ENCODE results near the gene OTOP3.

The OTOP3 gene

GRCh38 chr17:74943808-74944522 is 8.3 kb downstream of the OTOP3 start:
- no peak for DNase-seq

GRCh38 chr17:74945543-74945942 is 9.8 kb downstream of the OTOP3 start:
- no peak for DNase-seq

GRCh38 chr17:74946641-74947040 is 10.9 kb downstream of the OTOP3 start:
- no peak for DNase-seq

- DNase-seq, result no peak
These were observed 11.5 kb downstream of the OTOP3 start for GRCh38 chr17:74947041-74947754.

- no peak for DNase-seq
These were observed 13.9 kb downstream of the OTOP3 start for GRCh38 chr17:74949455-74950115.

GRCh38 chr17:74950207-74950606 is 14.5 kb downstream of the OTOP3 start:
- no peak for DNase-seq

GRCh38 chr17:74951065-74951464 is 15.4 kb downstream of the OTOP3 start:
- no peak for DNase-seq

- no peak for DNase-seq
These were observed 16.2 kb downstream of the OTOP3 start for GRCh38 chr17:74951680-74952421.

- no peak for DNase-seq
These were observed 16.9 kb downstream of the OTOP3 start for GRCh38 chr17:74952431-74953133.

- DNase-seq, result no peak
These were observed 17.5 kb downstream of the OTOP3 start for GRCh38 chr17:74953134-74953687.

GRCh38 chr17:74954115-74954514 is 18.4 kb downstream of the OTOP3 start:
- no peak for DNase-seq

- DNase-seq, result no peak
These were observed 19.1 kb downstream of the OTOP3 start for GRCh38 chr17:74954665-74955421.

- no peak for DNase-seq
These were observed 20.4 kb downstream of the OTOP3 start for GRCh38 chr17:74956093-74956492.

- DNase-seq, result peak; percentile 71 to 75
These were observed 22.4 kb downstream of the OTOP3 start for GRCh38 chr17:74957935-74958740.

GRCh38 chr17:74959826-74960515 is 24.3 kb downstream of the OTOP3 start:
- no peak for DNase-seq

GRCh38 chr17:74960570-74961342 is 25.1 kb downstream of the OTOP3 start:
- DNase-seq, result peak; percentile 29 to 34

- DNase-seq, result peak; percentile 80 to 84
These were observed 26.1 kb downstream of the OTOP3 start for GRCh38 chr17:74961657-74962350.

GRCh38 chr17:74962622-74963394 is 27.1 kb downstream of the OTOP3 start:
- no peak for DNase-seq
